ENCODE results near the gene SLC36A1.

The SLC36A1 gene

DNA sequence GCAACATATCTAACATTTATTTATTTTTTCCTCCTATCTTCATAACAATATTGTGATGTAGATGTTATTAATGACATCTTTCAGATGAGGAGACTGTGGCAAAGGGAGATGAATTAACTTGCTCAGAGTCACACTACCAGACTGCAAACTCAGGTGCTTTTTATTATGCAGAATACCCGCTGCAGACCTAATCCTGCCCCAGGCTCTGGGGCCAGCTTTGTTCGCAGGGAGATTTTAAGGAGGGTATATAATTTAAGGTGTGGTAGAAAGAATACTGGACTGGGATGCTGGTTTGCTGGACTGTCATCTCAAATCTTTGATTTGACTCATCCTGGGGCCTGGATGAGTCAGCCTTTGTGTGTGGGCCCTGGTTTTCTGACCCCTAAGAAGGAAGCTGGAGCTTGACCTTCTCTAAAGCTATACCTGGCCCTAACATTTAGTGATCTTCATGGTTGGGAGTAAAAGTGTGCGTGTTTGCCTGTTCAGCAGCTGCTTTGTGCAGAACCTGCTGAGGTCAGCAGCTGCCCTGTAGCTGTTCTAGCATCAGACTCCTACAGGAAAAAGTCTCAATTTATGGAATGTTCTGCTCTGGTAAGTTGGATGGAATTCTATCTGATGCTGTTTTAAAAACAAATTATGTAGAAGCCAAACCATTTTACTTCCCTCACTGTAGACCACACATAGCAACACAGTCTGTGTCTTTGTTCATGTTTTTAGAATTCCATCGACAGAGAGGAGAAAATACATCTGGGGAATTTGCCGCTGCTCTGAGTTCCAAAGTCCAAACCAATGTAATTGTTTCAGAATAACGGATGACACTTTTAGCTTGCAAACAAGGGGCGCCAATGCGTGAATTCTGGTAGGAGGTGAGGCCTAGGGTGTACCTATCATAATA, 4.5 kb downstream of the SLC36A1 start:
- DNase-seq = no peak

DNA sequence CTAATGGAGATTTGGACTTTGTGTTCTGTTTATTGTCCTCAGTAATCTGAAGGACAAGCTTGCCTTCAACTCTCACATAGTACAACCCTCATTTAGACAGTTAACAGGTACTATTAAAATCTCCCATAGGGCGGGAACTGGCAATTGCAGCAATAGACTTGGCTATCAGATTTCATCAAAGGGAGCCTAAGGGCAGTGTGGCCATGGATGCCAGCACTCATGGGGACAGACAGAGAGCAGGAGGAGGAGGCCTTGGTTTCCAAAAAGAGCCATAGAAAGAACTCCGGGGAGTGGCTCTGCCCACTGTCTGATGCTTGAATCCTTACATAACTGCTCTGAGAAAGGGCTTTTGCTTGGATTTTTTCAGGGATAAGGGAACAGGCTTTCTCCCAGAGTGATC, 6.8 kb downstream of the SLC36A1 start:
- DNase-seq = no peak

GRCh38 chr5:151454889-151455288, 7.5 kb downstream of the SLC36A1 start:
- DNase-seq = no peak

DNA sequence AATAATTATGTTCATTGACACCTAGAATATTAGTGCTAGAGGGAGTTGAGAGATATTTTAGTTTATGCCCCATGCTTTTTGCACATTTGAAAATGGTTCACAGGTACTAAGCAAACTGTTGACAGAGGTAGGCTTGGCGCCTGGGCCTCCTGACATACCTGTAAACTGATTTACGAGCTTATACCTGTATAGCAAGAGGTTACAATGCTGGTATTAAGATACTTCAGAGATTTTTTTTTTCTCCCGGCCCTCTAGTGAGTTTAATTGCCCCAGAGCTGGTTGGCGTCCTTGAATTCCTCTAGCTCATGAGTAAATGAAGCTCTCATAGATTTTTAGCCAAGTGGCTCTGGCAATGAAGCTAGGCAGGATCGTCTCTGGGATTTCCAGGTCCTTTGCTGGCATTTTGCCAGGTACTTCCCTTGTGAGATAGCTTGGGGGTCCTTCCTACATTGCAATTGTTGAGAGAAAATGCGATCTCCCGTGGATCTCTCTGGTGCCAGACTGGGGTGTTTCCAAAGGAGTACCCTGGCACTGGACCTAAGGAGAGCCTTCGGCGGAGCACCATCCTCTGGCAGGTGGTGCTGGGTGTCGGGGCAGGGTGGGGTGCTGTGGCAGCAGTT, 9.0 kb downstream of the SLC36A1 start:
- no peak for DNase-seq

DNA sequence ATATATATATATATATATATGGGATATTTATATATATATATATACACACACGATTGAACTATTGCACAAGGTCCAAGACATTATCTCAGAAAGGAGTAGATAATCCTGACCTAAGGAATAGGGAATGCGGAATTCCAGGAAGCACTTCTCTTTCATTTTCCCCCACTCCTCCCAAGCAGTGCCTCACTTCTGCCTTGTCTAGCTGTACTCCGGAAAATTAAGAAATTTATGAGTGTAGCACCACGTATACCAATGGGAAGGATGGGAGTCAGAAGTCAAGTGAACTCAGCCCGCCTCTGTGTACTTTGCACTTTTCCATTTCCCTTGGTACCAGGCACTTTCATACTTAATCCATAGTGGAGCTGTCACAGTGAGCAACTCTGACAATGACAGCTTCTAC, 10.9 kb downstream of the SLC36A1 start:
- DNase-seq = no peak

DNA sequence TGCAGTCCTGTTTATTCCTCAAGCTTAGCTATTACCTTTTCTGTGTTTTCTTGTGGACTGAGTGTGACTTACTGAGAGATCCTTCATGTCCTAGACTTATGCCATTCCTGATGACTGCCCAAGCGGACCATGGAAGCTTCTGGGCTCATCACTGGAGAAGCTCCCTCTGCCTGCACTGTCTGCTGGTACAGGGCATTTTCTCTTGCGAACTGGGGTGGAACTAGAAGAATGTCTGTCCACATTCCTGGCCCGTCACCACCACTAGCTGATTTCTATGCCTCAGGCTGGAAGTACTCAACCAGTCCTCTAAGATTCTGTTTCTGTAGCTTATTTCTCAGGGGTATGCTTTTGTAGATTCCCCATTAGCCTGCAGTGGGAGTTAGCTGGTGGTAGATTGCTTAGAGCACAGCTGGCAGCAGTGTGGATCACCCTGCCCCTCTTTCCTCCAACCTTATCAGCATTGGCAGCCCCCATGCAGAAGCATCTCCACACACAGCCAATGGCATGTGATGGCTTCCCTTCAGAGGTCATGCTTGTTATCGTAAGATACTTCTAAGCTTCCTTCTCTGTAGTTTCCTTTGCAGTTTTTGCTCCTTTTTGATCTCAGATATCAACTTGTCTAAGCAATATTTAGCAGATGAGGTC, 12.4 kb downstream of the SLC36A1 start:
- DNase-seq = no peak

GRCh38 chr5:151461312-151461711, 13.9 kb downstream of the SLC36A1 start:
- no peak for DNase-seq

DNA sequence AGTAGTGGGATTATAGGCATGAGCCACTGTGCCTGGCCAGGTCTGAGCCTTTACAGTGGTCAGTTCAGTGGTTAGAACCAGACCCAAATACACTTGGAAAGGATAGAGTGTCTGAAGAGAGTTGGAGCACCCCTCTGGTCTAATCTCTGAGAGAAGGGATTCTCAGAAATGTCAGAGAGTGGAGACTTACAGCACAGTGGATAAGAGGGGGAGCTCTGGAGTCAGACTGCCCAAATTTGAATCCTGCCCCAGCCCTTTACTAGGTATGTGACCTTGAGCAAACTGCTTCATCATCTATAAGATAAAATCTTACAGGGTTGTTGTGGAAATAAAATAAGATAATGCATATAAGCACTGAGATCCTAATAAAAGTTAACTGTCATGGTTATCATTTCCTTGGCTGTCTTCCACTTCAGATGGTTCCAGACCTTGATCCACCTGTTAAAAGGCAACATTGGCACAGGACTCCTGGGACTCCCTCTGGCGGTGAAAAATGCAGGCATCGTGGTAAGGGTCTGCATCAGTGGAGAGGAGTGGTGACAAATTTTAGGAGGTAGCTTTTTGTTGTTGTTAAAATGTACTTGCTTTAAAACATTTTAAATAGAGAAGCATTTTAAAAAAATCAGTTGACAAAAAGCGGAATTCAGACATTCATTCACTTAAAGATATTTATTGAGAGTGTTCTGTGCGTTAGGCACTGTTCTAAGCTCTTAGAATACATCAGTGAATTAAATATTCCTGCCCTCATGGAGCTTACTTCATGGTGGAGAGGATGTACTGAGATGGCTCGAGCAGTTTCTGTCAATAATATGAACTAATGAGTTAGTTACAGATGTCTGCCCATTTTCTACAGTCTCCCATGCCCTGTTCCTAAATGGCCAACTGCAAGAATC, 16.0 kb downstream of the SLC36A1 start:
- DNase-seq = peak; percentile 22

DNA sequence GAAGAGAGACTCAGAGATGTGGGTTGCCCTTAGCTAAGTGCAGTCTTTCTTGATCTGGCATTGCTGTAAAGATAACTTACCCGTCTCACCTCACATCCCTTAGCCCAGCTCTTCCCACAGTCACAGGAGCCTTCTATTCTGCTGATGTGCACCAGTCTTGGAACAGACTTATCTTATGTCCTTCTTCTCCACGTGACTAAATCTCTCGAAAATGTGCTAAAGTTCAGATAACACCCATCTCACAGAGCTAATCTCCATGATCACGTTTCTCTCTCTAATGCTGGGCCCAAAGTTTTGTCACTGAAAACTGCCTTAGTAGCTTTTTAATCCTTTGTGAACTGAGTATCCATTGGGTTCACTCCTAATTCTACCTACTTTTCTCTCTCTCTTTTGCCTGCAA, 16.7 kb downstream of the SLC36A1 start:
- no peak for DNase-seq

GRCh38 chr5:151465476-151465875, 18.1 kb downstream of the SLC36A1 start:
- DNase-seq = no peak

DNA sequence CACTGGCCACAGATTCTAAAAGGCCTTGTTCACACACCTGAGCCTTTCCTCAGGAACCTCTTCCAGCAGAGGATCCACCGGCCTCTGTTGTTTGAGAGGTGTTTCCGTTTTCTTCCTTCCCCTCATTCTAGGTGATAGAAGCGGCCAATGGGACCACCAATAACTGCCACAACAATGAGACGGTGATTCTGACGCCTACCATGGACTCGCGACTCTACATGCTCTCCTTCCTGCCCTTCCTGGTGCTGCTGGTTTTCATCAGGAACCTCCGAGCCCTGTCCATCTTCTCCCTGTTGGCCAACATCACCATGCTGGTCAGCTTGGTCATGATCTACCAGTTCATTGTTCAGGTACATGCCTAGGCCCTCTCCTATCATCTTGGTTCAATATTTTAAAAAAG, 20.2 kb downstream of the SLC36A1 start:
- no peak for DNase-seq

GRCh38 chr5:151469386-151469785, 22.0 kb downstream of the SLC36A1 start:
- DNase-seq = no peak

DNA sequence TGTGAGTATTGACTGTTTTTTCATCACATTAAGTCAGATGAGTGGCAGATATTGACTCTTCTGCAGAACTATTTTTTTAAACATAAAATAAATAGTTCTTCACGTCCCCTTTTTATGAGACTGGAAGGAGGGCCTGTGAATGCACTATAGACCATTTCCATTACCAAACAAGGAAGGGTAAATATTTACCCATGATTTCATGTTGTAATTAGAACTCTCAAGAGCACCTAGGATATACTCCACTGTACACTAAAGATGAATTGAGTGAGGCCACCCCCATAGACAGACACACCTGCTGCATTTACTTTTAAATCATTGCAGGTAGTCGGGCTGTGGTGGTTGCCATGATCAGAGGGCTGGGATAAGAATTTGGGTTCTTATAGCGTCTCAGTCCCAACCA, 22.6 kb downstream of the SLC36A1 start:
- no peak for DNase-seq

GRCh38 chr5:151470439-151470838, 23.0 kb downstream of the SLC36A1 start:
- DNase-seq = no peak

DNA sequence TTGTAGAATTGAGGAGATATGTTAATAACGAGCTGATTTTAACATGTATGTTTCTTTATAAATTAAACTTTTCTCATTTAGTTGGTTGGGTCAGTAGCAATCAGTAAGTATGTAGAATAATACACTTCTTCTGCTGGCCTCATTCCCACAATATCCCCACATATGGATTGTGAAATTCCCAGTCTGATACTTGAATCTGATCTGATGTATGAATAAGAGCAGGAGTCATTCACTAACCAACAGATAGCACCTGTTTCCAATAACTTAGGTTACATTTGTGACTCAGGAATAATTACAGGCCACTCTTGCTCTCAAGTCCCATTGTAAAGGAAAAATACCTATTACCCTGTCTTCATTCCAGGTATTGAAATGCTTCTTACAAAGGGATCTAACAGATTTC, 23.9 kb downstream of the SLC36A1 start:
- DNase-seq = no peak

DNA sequence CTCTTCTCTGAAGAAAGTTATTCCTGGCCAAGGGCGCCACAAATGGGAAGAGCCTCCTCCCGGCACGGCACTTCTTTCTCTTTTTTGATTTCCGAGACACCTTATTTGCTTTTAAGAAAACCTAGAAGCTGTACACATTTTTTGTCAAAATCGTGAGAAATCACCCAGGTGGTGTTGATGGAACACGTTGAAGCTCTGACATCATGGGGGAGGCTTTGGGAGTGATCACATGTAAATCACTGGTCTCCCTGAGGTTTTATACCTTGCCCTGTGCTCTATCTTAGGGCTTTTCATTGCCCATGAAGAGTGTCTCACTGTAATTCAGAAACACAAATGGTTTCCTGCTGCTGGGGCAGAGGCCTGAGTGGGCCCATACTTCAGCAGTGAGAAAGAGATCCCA, 27.4 kb downstream of the SLC36A1 start:
- no peak for DNase-seq

GRCh38 chr5:151475388-151475787, 28.0 kb downstream of the SLC36A1 start:
- no peak for DNase-seq

DNA sequence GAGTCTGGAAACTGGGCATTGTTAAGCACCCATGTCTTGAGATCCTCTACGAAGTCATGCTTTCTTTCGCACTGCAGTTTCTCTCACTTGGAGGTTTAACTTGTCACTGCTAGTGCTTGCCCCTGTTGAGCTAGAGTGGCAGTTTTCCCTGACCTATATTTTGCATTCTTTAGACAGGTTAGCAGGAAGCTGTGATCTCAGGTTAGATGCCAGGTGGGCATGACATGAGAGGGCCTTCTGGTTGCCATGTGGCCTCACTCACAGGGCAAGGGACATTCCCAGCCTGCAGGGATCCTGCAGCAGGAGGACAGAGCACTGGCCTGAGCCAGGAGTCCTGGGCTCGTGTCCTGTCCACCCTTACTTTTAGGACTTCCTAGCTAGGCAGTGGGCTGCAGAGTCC, 28.6 kb downstream of the SLC36A1 start:
- DNase-seq = no peak

GRCh38 chr5:151477101-151477500, 29.7 kb downstream of the SLC36A1 start:
- DNase-seq = no peak

GRCh38 chr5:151480384-151481293, 33.2 kb downstream of the SLC36A1 start:
- peak; percentile 17 for DNase-seq

- DNase-seq = no peak
Observed at GRCh38 chr5:151483176-151483575, 35.8 kb downstream of the SLC36A1 start.

DNA sequence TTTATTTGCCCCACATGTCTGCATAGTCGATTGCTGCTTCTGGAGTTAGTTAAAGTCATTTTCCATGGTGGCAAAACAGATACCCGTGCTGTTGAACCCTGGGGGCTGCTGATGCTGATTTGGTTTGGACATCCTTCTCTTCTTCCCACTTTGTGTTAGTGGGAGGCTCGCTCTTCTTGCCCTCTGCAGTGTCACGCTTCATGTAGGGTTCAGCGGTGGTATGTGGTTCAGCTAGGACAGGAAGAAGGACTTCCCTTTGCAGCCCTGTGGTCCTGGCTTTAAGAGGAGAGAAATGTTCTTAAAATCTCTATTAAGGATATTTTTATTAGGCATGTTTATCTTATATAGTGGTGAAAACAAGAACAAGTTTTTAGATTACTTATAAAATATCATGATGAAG, 36.2 kb downstream of the SLC36A1 start:
- no peak for DNase-seq
